DOHH2 (cell line): ENCODE data around the gene SBSN.

Source experiments
- H3F3A ChIP-seq: fragments of 200-600 bp; sonication (generic), shearing (Covaris generic); 2 replicates; pipeline ENCODE4 v1.6.0; 2016; ENCODE audit warnings: antibody characterized with exemption, mild to moderate bottlenecking; ENCODE audit not compliant: control insufficient read depth, insufficient read depth
- H3K27ac ChIP-seq: fragments of 200-600 bp; sonication (generic); 2 replicates; pipeline ENCODE4 v1.5.1; 2014; ENCODE audit warnings: low read depth, mild to moderate bottlenecking, low read length, moderate library complexity
- H3K27me3 ChIP-seq: fragments of 200-600 bp; sonication (generic); 2 replicates; pipeline ENCODE4 v1.6.1; 2014; ENCODE audit warnings: mild to moderate bottlenecking, low read length, mixed read lengths; ENCODE audit not compliant: control insufficient read depth
- H3K36me3 ChIP-seq: fragments of 200-600 bp; sonication (generic); 2 replicates; pipeline ENCODE4 v1.6.1; 2014; ENCODE audit warnings: mild to moderate bottlenecking, low read length, moderate library complexity, mixed read lengths; ENCODE audit not compliant: control insufficient read depth
- H3K4me1 ChIP-seq: fragments of 200-600 bp; sonication (generic); 2 replicates; pipeline ENCODE4 v1.6.1; 2014; ENCODE audit warnings: mild to moderate bottlenecking, low read length, mixed read lengths; ENCODE audit not compliant: control insufficient read depth
- H3K4me2 ChIP-seq: fragments of 200-600 bp; sonication (generic); 2 replicates; pipeline ENCODE4 v1.6.0; 2014; ENCODE audit warnings: mild to moderate bottlenecking, low read length, moderate library complexity
- H3K4me3 ChIP-seq: fragments of 200-600 bp; sonication (generic); 2 replicates; pipeline ENCODE4 v1.5.1; 2014; ENCODE audit warnings: mild to moderate bottlenecking, low read length, mixed read lengths
- H3K79me2 ChIP-seq: fragments of 200-600 bp; sonication (generic); 2 replicates; pipeline ENCODE4 v1.6.1; 2014; ENCODE audit warnings: mild to moderate bottlenecking, low read length, mixed read lengths; ENCODE audit not compliant: control insufficient read depth
- H3K9me2 ChIP-seq: fragments of 200-600 bp; sonication (generic); replicated peaks from 2 replicates; pipeline ENCODE4 v1.6.1; 2014; ENCODE audit warnings: mild to moderate bottlenecking, low read length, mixed read lengths; ENCODE audit not compliant: control insufficient read depth
- H3K9me3 ChIP-seq: fragments of 200-600 bp; sonication (generic); 2 replicates; pipeline ENCODE4 v1.6.1; 2014; ENCODE audit warnings: antibody characterized with exemption, low read length, mixed read lengths; ENCODE audit not compliant: control insufficient read depth, insufficient read depth
- H4K20me1 ChIP-seq: fragments of 200-600 bp; sonication (generic); 2 replicates; pipeline ENCODE4 v1.6.0; 2014; ENCODE audit warnings: low read depth, mild to moderate bottlenecking, antibody characterized with exemption, low read length, moderate library complexity; ENCODE audit not compliant: control insufficient read depth, insufficient read depth
- CTCF ChIP-seq: fragments of 200-600 bp; sonication (generic); IDR thresholded peaks from one replicate; pipeline ENCODE4 v1.5.1; 2014; ENCODE audit warnings: antibody characterized with exemption, mild to moderate bottlenecking, low read depth, low read length; ENCODE audit not compliant: poor library complexity, severe bottlenecking
- EZH2phosphoT487 ChIP-seq: fragments of 200-600 bp; sonication (generic); IDR thresholded peaks from 2 replicates; pipeline ENCODE4 v1.6.1; 2017; ENCODE audit warnings: borderline replicate concordance, mild to moderate bottlenecking, antibody characterized with exemption, low read length, moderate library complexity, mixed read lengths

SBSN gene

GRCh38 chr19:35487656-35488182 lies 40.4 kb downstream of the SBSN start:
- no peaks in the 10 kb centered on the region for H3K36me3 ChIP-seq
- H3K4me2 ChIP-seq, result no peak overlapping the region
- H3K27ac ChIP-seq, result no peak overlapping the region
- H3K27me3 ChIP-seq, result peaks cover 24% of the 10 kb centered on the region
- H3F3A ChIP-seq, result peaks cover 5% of the 10 kb centered on the region; the same call in 1 of the 2 replicates
- no peaks in the 10 kb centered on the region for H4K20me1 ChIP-seq
- no peak overlapping the region for H3K4me3 ChIP-seq
- H3K79me2 ChIP-seq, result no peaks in the 10 kb centered on the region
- peaks cover 15% of the 10 kb centered on the region for H3K4me1 ChIP-seq
- no peaks in the 10 kb centered on the region for H3K9me2 ChIP-seq
- no peaks in the 10 kb centered on the region for H3K9me3 ChIP-seq
- no peak for TF ChIP-seq CTCF
- no peak for TF ChIP-seq EZH2phosphoT487

GRCh38 chr19:35486268-35486708 lies 41.8 kb downstream of the SBSN start:
- H3K4me2 ChIP-seq, result no peak overlapping the region
- no peaks in the 10 kb centered on the region for H3K9me3 ChIP-seq
- TF ChIP-seq CTCF, result no peak
- no peak for TF ChIP-seq EZH2phosphoT487

GRCh38 chr19:35484252-35485036 lies 43.7 kb downstream of the SBSN start:
- Histone ChIP-seq H3F3A (peaks cover 5% of the 10 kb centered on the region; the same call in 1 of the 2 replicates), H4K20me1 (no peaks in the 10 kb centered on the region), H3K4me1 (peaks cover 15% of the 10 kb centered on the region), H3K9me3 (no peaks in the 10 kb centered on the region), H3K36me3 (no peaks in the 10 kb centered on the region), H3K27me3 (peaks cover 8% of the 10 kb centered on the region), H3K79me2 (no peaks in the 10 kb centered on the region), H3K9me2 (no peaks in the 10 kb centered on the region), H3K4me2 (peak overlapping the region; percentile 57), H3K27ac (no peak overlapping the region), H3K4me3 (peak overlapping the region; percentile 43)
- TF ChIP-seq CTCF (no peak), EZH2phosphoT487 (no peak)

More at GRCh38 chr19:35486268-35486708, 41.8 kb downstream of the SBSN start:
- H3K4me1 ChIP-seq, result peaks cover 15% of the 10 kb centered on the region
- H4K20me1 ChIP-seq, result no peaks in the 10 kb centered on the region
- H3K27me3 ChIP-seq, result peaks cover 14% of the 10 kb centered on the region
- H3K4me3 ChIP-seq, result no peak overlapping the region
- no peak overlapping the region for H3K27ac ChIP-seq
- peaks cover 5% of the 10 kb centered on the region; the same call in 1 of the 2 replicates for H3F3A ChIP-seq
- H3K36me3 ChIP-seq, result no peaks in the 10 kb centered on the region
- H3K9me2 ChIP-seq, result no peaks in the 10 kb centered on the region
- no peaks in the 10 kb centered on the region for H3K79me2 ChIP-seq
